WTC11 (cell line): ENCODE results near the gene OOSP1.

Experiments used
- CREB1 ChIP-seq: sonication (generic); formaldehyde crosslinking; IDR thresholded peaks from 2 replicates; pipeline ENCODE4 v1.8.0; 2023; ENCODE audit warnings: mild to moderate bottlenecking, missing genetic modification reagents
- FOXP1 ChIP-seq: sonication (generic); formaldehyde crosslinking; IDR thresholded peaks from 2 replicates; pipeline ENCODE4 v1.8.0; 2022; ENCODE audit warnings: missing genetic modification reagents, mild to moderate bottlenecking, moderate library complexity, borderline replicate concordance
- SP1 ChIP-seq: sonication (generic); formaldehyde crosslinking; conservative IDR thresholded peaks from 2 replicates; pipeline ENCODE4 v1.8.1; 2022; ENCODE audit warnings: missing genetic modification reagents
- TEAD1 ChIP-seq: sonication (generic); formaldehyde crosslinking; IDR thresholded peaks from 2 replicates; pipeline ENCODE4 v1.8.0; 2022; ENCODE audit warnings: mild to moderate bottlenecking, missing genetic modification reagents
- TEAD4 ChIP-seq: sonication (generic); formaldehyde crosslinking; IDR thresholded peaks from 2 replicates; pipeline ENCODE4 v1.8.0; 2022; ENCODE audit warnings: mild to moderate bottlenecking, missing genetic modification reagents
- USF2 ChIP-seq: sonication (generic); formaldehyde crosslinking; IDR thresholded peaks from 2 replicates; pipeline ENCODE4 v1.8.1; 2023; ENCODE audit warnings: mild to moderate bottlenecking, missing genetic modification reagents, moderate library complexity
- ZNF121 ChIP-seq: sonication (generic); formaldehyde crosslinking; IDR thresholded peaks from 2 replicates; pipeline ENCODE4 v1.8.0; 2023; ENCODE audit warnings: missing genetic modification reagents
- ZNF416 ChIP-seq: fragments of 250-450 bp; sonication (Bioruptor Pico); IDR thresholded peaks from 2 replicates; pipeline ENCODE4 v1.9.0; 2021; ENCODE audit warnings: mild to moderate bottlenecking, inconsistent platforms
- TF ChIP-seq, protein P1 (sequence below): fragments of 200-600 bp; IDR thresholded peaks from 2 replicates; pipeline ENCODE4 v1.8.0; 2022; ENCODE audit warnings: antibody characterized with exemption

GRCh38 chr11:59894616-59895015 is 43.6 kb upstream of the OOSP1 start:
- TF ChIP-seq, protein P1, sequence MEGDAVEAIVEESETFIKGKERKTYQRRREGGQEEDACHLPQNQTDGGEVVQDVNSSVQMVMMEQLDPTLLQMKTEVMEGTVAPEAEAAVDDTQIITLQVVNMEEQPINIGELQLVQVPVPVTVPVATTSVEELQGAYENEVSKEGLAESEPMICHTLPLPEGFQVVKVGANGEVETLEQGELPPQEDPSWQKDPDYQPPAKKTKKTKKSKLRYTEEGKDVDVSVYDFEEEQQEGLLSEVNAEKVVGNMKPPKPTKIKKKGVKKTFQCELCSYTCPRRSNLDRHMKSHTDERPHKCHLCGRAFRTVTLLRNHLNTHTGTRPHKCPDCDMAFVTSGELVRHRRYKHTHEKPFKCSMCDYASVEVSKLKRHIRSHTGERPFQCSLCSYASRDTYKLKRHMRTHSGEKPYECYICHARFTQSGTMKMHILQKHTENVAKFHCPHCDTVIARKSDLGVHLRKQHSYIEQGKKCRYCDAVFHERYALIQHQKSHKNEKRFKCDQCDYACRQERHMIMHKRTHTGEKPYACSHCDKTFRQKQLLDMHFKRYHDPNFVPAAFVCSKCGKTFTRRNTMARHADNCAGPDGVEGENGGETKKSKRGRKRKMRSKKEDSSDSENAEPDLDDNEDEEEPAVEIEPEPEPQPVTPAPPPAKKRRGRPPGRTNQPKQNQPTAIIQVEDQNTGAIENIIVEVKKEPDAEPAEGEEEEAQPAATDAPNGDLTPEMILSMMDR, result no peak
- no peak for TF ChIP-seq CREB1
- TF ChIP-seq SP1, result no peak
- no peak for TF ChIP-seq ZNF121 (CRISPR knock-in tag)
- TF ChIP-seq TEAD4 (CRISPR knock-in tag), result no peak
- no peak for TF ChIP-seq ZNF416
- no peak for TF ChIP-seq FOXP1
- TF ChIP-seq TEAD1, result no peak
- TF ChIP-seq USF2, result no peak
